ENCODE data around the gene PRR7.

DNA sequence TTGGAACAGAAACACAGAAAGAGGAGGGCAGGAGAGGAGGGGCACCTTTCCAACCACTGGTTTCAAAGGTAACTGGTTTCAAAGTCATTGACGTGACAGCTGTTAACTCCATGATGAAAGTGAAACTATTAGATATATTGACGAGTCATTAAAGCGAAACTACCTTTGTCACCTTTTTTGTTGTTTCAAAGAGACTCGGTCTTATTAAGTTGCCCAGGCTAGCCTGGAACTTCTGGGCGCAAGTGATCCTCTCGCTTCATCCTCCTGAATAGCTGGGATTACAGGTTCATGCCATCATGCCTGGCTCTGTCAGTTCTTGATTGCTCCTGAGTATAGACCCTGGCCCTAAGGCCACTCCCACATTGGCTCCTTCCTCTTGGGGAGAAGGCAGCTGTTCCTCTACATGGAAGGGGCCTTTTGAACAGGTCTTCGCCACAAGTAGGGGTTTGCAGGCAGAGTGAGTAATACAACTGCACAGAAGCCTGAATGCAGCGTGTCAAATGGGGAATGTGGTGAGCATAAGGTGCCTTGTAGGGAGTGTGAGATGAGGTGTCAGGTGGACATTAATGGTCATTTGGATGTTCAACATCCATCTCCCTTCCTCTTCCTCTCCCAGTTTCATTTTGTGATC is 33.9 kb upstream of the PRR7 start:
- TF ChIP-seq CTCF (conservative IDR thresholded peaks at IDR 0.05; ENCODE audit: low read depth in 2 of 2) (no peak), POLR2AphosphoS5 (IDR thresholded peaks at IDR 0.05; ENCODE audit: low read depth) (no peak), EZH2phosphoT487 (IDR thresholded peaks at IDR 0.05; ENCODE audit: unreplicated experiment) (no peak), NANOG (IDR thresholded peaks at IDR 0.05; ENCODE audit: borderline replicate concordance) (no peak), EZH2 (IDR thresholded peaks at IDR 0.05; ENCODE audit: low read depth, unreplicated experiment) (no peak), ZNF114 (CRISPR knock-in tag; IDR thresholded peaks at IDR 0.05) (no peak), ZNF331 (CRISPR knock-in tag; IDR thresholded peaks at IDR 0.05; ENCODE audit: low read depth) (no peak), CREB1 (CRISPR knock-in tag; IDR thresholded peaks at IDR 0.05; ENCODE audit: low read depth) (no peak), JUNB (IDR thresholded peaks at IDR 0.05; ENCODE audit: unreplicated experiment) (no peak)
- TF ChIP-seq, protein P1, sequence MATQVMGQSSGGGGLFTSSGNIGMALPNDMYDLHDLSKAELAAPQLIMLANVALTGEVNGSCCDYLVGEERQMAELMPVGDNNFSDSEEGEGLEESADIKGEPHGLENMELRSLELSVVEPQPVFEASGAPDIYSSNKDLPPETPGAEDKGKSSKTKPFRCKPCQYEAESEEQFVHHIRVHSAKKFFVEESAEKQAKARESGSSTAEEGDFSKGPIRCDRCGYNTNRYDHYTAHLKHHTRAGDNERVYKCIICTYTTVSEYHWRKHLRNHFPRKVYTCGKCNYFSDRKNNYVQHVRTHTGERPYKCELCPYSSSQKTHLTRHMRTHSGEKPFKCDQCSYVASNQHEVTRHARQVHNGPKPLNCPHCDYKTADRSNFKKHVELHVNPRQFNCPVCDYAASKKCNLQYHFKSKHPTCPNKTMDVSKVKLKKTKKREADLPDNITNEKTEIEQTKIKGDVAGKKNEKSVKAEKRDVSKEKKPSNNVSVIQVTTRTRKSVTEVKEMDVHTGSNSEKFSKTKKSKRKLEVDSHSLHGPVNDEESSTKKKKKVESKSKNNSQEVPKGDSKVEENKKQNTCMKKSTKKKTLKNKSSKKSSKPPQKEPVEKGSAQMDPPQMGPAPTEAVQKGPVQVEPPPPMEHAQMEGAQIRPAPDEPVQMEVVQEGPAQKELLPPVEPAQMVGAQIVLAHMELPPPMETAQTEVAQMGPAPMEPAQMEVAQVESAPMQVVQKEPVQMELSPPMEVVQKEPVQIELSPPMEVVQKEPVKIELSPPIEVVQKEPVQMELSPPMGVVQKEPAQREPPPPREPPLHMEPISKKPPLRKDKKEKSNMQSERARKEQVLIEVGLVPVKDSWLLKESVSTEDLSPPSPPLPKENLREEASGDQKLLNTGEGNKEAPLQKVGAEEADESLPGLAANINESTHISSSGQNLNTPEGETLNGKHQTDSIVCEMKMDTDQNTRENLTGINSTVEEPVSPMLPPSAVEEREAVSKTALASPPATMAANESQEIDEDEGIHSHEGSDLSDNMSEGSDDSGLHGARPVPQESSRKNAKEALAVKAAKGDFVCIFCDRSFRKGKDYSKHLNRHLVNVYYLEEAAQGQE (IDR thresholded peaks at IDR 0.05; ENCODE audit: unreplicated experiment) = no peak

Measured in GM23338 (cell line).